Glutamatergic neuron (in vitro differentiated cells): ENCODE results near the gene ABCC5. TPM values are rescaled to one million over a fixed set of nuclear protein-coding genes. Genes with fewer than 3 reads are reported as not detected.

Experiments used
- DNase-seq: peaks from one replicate; pipeline ENCODE4 v3.0.0; 2022
- H3K27ac Mint-ChIP-seq: one replicate; pipeline ENCODE4 v1.8.0; 2020; ENCODE audit warnings: mild to moderate bottlenecking, mixed read lengths, inconsistent platforms; ENCODE audit not compliant: unreplicated experiment
- H3K27me3 Mint-ChIP-seq: one replicate; pipeline ENCODE4 v1.8.0; 2020; ENCODE audit warnings: mild to moderate bottlenecking, moderate library complexity, mixed read lengths, inconsistent platforms; ENCODE audit not compliant: unreplicated experiment
- H3K36me3 Mint-ChIP-seq: one replicate; pipeline ENCODE4 v1.8.0; 2020; ENCODE audit warnings: mild to moderate bottlenecking, mixed read lengths, inconsistent platforms; ENCODE audit not compliant: unreplicated experiment
- H3K4me1 Mint-ChIP-seq: one replicate; pipeline ENCODE4 v1.8.0; 2020; ENCODE audit warnings: mild to moderate bottlenecking, low read depth, mixed read lengths, inconsistent platforms; ENCODE audit not compliant: unreplicated experiment
- H3K4me3 Mint-ChIP-seq: one replicate; pipeline ENCODE4 v1.8.0; 2020; ENCODE audit warnings: mild to moderate bottlenecking, mixed read lengths, inconsistent platforms; ENCODE audit not compliant: unreplicated experiment
- H3K9me3 Mint-ChIP-seq: one replicate; pipeline ENCODE4 v1.8.0; 2020; ENCODE audit warnings: mild to moderate bottlenecking, moderate library complexity, mixed read lengths, inconsistent platforms; ENCODE audit not compliant: unreplicated experiment
- total RNA-seq: library from RNA; stranded (reverse); fragmentation: NEBNext Ultra II Directional; extraction: Animal tissue kit (Norgen Biotek cat#: 25700); gene quantifications from one replicate; pipeline ENCODE4 v1.2.1, GENCODE V29; 2021; ENCODE audit not compliant: unreplicated experiment
- TF ChIP-seq, protein P1 (sequence below): fragments of 200-600 bp; sonication (generic); IDR thresholded peaks from one replicate; pipeline ENCODE4 v1.5.0; 2021; ENCODE audit not compliant: partially characterized antibody, unreplicated experiment

ABCC5 gene
- total RNA-seq, 1 donor from 2014 or later, result 134 TPM

DNA sequence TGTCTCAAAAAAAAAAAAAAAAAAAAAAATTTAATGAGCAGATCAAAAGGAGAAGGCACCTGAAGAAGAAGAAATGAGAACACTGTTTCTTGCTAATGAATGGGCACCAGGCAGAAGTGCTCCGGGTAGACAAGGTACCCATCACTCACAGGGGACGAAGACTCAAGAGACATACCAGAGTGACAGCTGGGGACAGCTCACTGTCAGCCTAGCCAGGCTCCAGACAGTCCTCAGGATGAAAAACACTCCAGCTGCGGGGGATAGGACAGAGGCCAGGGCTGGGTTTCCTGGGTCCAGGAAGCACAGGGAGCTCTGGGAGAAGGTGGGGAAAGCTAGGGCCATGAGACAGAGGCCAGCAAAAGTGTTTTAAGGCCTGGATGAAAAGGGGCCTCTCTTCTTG lies 84.5 kb downstream of the ABCC5 start:
- Mint-ChIP-seq H3K9me3 (peaks cover 2% of the 10 kb centered on the region), H3K36me3 (peaks cover 19% of the 10 kb centered on the region)

DNA sequence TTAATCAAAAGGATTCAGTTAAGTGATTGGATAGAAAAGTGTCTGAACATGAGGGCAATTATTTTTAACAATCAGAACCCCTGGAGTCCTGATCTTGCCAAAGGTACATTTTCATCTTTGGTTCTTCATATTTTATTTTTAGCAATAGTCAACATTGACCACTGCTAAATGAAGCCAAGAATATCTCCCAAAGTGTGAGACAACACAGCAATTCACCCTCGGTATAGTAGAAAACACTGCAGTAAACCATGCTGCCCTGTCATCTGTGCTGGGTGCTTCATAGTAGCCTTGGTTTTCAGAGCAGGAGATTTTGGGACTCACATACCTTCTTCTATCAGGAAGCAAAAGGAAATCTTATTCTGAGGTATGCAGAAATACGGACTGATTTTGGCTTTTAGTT lies 85.8 kb downstream of the ABCC5 start:
- Mint-ChIP-seq H3K27ac (no peak overlapping the region), H3K9me3 (peaks cover 2% of the 10 kb centered on the region), H3K27me3 (no peaks in the 10 kb centered on the region), H3K36me3 (peaks cover 14% of the 10 kb centered on the region), H3K4me3 (no peak overlapping the region), H3K4me1 (peaks cover 7% of the 10 kb centered on the region)
- TF ChIP-seq, protein P1, sequence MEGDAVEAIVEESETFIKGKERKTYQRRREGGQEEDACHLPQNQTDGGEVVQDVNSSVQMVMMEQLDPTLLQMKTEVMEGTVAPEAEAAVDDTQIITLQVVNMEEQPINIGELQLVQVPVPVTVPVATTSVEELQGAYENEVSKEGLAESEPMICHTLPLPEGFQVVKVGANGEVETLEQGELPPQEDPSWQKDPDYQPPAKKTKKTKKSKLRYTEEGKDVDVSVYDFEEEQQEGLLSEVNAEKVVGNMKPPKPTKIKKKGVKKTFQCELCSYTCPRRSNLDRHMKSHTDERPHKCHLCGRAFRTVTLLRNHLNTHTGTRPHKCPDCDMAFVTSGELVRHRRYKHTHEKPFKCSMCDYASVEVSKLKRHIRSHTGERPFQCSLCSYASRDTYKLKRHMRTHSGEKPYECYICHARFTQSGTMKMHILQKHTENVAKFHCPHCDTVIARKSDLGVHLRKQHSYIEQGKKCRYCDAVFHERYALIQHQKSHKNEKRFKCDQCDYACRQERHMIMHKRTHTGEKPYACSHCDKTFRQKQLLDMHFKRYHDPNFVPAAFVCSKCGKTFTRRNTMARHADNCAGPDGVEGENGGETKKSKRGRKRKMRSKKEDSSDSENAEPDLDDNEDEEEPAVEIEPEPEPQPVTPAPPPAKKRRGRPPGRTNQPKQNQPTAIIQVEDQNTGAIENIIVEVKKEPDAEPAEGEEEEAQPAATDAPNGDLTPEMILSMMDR, result no peak
- no peak for DNase-seq

More for the DNA sequence above, 84.5 kb downstream of the ABCC5 start:
- Mint-ChIP-seq H3K4me1 (peaks cover 14% of the 10 kb centered on the region), H3K27me3 (peaks cover 3% of the 10 kb centered on the region), H3K27ac (peak overlapping the region; percentile 40), H3K4me3 (peak overlapping the region; percentile 19)
- TF ChIP-seq, protein P1, result no peak
- no peak for DNase-seq

DNA sequence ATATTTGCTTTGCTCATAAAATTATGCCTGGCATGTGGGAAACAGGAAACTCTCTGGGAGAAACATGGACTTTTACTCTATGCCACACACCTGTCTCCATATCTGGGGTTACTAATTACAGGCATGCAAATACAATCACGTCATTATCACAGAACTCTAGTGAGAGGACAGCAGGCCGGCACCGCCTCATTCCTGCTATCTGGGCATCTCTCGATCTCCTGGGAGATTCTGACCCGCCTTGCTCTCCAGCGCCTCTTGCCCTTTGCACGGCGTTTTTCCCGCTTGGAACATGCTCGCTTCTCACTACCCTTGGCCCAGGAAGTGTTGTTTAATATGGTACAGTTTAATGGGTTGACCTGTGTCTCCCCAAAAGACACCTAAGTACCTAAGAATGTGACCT lies 87.6 kb downstream of the ABCC5 start:
- Mint-ChIP-seq H3K4me3 (no peak overlapping the region), H3K27me3 (no peaks in the 10 kb centered on the region), H3K4me1 (peaks cover 7% of the 10 kb centered on the region), H3K36me3 (peaks cover 5% of the 10 kb centered on the region), H3K9me3 (peaks cover 2% of the 10 kb centered on the region), H3K27ac (peak overlapping the region; percentile 17)
- no peak for DNase-seq
- TF ChIP-seq, protein P1, result no peak

GRCh38 chr3:183927059-183927458 lies 90.6 kb downstream of the ABCC5 start:
- Mint-ChIP-seq H3K9me3 (peaks cover 5% of the 10 kb centered on the region), H3K27me3 (no peaks in the 10 kb centered on the region), H3K27ac (no peak overlapping the region), H3K4me3 (no peak overlapping the region), H3K4me1 (peaks cover 18% of the 10 kb centered on the region), H3K36me3 (peaks cover 13% of the 10 kb centered on the region)
- DNase-seq, result no peak
- TF ChIP-seq, protein P1, result no peak

GRCh38 chr3:183924956-183925355 lies 92.7 kb downstream of the ABCC5 start:
- H3K4me3 Mint-ChIP-seq, result no peak overlapping the region
- H3K27me3 Mint-ChIP-seq, result no peaks in the 10 kb centered on the region
- TF ChIP-seq, protein P1, result no peak
- DNase-seq, result no peak
- peaks cover 7% of the 10 kb centered on the region for H3K36me3 Mint-ChIP-seq
- peaks cover 28% of the 10 kb centered on the region for H3K4me1 Mint-ChIP-seq
- peaks cover 5% of the 10 kb centered on the region for H3K9me3 Mint-ChIP-seq
- peak overlapping the region; percentile 50 for H3K27ac Mint-ChIP-seq
